ENCODE measurements around the gene PCNX2.

DNA sequence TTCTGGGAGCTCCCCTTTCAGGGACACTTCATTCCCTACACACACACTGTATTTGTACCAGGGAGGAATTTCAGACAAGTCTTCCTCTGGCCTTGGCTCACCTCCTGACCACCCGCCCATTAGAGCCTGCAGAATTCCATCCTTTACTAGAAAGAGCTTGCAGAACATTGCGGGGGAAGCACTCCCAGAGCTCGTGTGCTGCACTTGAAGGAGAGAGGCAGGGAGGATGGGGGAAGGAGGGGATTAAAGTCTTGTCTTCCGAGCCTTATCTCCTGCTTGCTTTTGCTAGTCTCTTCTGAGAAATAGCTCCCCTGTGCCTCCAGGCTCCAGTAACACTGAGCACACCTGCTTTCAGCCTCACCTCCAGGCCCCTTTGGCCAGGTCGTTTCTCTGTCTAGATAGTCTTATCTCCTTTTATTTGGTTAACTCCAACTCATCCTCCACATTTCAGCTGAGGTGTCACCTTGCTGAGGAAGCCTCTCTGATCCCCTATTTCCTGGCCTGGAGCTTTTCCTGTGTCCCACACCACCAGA is 62.0 kb downstream of the PCNX2 start:
- TF ChIP-seq, protein P1, sequence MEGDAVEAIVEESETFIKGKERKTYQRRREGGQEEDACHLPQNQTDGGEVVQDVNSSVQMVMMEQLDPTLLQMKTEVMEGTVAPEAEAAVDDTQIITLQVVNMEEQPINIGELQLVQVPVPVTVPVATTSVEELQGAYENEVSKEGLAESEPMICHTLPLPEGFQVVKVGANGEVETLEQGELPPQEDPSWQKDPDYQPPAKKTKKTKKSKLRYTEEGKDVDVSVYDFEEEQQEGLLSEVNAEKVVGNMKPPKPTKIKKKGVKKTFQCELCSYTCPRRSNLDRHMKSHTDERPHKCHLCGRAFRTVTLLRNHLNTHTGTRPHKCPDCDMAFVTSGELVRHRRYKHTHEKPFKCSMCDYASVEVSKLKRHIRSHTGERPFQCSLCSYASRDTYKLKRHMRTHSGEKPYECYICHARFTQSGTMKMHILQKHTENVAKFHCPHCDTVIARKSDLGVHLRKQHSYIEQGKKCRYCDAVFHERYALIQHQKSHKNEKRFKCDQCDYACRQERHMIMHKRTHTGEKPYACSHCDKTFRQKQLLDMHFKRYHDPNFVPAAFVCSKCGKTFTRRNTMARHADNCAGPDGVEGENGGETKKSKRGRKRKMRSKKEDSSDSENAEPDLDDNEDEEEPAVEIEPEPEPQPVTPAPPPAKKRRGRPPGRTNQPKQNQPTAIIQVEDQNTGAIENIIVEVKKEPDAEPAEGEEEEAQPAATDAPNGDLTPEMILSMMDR (IDR thresholded peaks at IDR 0.05), result no peak
- no peak for TF ChIP-seq POLR2A (IDR thresholded peaks at IDR 0.05)

Measured in stomach (tissue), 4 donors.